ENCODE data around the gene ITGAL. TPM values are rescaled to one million over a fixed set of nuclear protein-coding genes. Genes with fewer than 3 reads are reported as not detected.
"Not testable (repeated sequence)": the region's sequence is repeated elsewhere in the genome, so short reads cannot be mapped to it uniquely, and the experiment has no call there.

Gene ITGAL
- total and polyA plus RNA-seq, 2 of the 8 experiments (the other 6 are each of a cell fraction or from before 2014, with no cell fraction given) = not detected

DNA sequence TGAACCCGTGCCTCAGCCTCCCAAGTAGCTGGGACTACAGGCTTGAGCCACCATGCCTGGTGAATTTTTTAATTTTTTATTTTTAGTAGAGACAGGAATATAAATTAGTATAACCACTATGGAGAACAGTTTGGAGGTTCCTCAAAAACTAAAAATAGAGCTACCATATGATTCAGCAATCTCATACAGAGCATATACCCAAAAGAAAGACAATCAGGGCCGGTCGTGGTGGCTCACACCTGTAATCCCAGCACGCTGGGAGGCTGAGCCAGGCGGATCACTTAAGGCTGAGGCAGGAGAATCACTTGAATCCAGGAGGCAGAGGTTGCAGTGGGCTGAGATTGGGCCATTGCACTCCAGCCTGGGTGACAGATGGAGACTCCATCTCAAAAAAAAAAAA, 11.1 kb upstream of the ITGAL start:
- H3K18ac ChIP-seq (ENCODE audit: extremely low read depth, low read length); DNase-seq (ENCODE audit: low read depth in 1 of 2, low spot score in 2 of 2); H3K4ac ChIP-seq (replicated peaks; ENCODE audit: insufficient read length, low read depth, low read length); H3K9me3 ChIP-seq (ENCODE audit: insufficient read depth in 2 of 2, low read depth in 1 of 2, low read length in 1 of 2); H3K79me1 ChIP-seq (ENCODE audit: low read depth, low read length); H3K4me1 ChIP-seq (replicated peaks in 1 of 4; ENCODE audit: control insufficient read depth in 3 of 4, insufficient read depth in 4 of 4, low read length in 3 of 4); H3K9ac ChIP-seq (replicated peaks in 1 of 4; ENCODE audit: extremely low read depth in 1 of 4, low read depth in 3 of 4, low read length in 3 of 4); H2BK12ac ChIP-seq (ENCODE audit: low read depth, low read length); POLR2A ChIA-PET (ENCODE audit: partially characterized antibody); H4K91ac ChIP-seq (replicated peaks; ENCODE audit: insufficient read length, low read length); H4K5ac ChIP-seq (ENCODE audit: insufficient read length, low read depth, low read length); H3K36me3 ChIP-seq (ENCODE audit: control insufficient read depth in 2 of 4, insufficient read depth in 4 of 4, low read length in 3 of 4); FAIRE-seq; H2AK5ac ChIP-seq (ENCODE audit: low read depth, low read length); H3K4me2 ChIP-seq (ENCODE audit: insufficient read depth in 1 of 2, low read depth in 2 of 2, low read length in 2 of 2); H2AFZ ChIP-seq (ENCODE audit: low read length); H3K27me3 ChIP-seq (replicated peaks in 1 of 4; ENCODE audit: control insufficient read depth in 3 of 4, extremely low read depth in 1 of 4, insufficient read depth in 3 of 4, low read length in 3 of 4); H3K4me3 ChIP-seq (ENCODE audit: extremely low read depth in 1 of 4, insufficient read depth in 2 of 4, low read depth in 3 of 4, low read length in 4 of 4); H3K23ac ChIP-seq (ENCODE audit: insufficient read length); H2BK120ac ChIP-seq (replicated peaks; ENCODE audit: low read depth, low read length); H2BK15ac ChIP-seq (ENCODE audit: low read length); H3K79me2 ChIP-seq (ENCODE audit: control insufficient read depth in 1 of 2, insufficient read depth in 2 of 2, low read length in 2 of 2); H4K8ac ChIP-seq (ENCODE audit: extremely low read depth, insufficient read depth, low read length); H3K27ac ChIP-seq (ENCODE audit: low read depth, low read length); H3K14ac ChIP-seq (ENCODE audit: insufficient read length); H3K56ac ChIP-seq (replicated peaks; ENCODE audit: insufficient read length, low read depth, low read length); H2BK20ac ChIP-seq (ENCODE audit: low read length); H2BK5ac ChIP-seq (ENCODE audit: low read depth, low read length); H3K23me2 ChIP-seq (ENCODE audit: low read depth, low read length); H4K20me1 ChIP-seq (replicated peaks in 1 of 2; ENCODE audit: control insufficient read depth in 1 of 2, insufficient read depth in 2 of 2, low read length in 2 of 2): not testable (repeated sequence)
- CTCF ChIA-PET (ENCODE audit: partially characterized antibody) = interaction anchor here (0.9 to 1.4 kb wide), 4 partner anchors 12 to 57 kb away, joined by 3 to 4 read pairs (median 4); no protein-coding TSS in a partner anchor
- WGBS, 2 experiments (ENCODE audit: extremely low coverage in 1 of 2, insufficient coverage in 1 of 2, insufficient read length in 1 of 2, insufficient replicate concordance in 2 of 2, low coverage in 1 of 2, low lambda C conversion rate in 2 of 2, missing lambda C conversion rate in 1 of 2) = 94% methylated on average over 5 of the region's 5 CpGs; no CpG with 5 or more reads in 1 of the 2 experiments
